Right lobe of liver (tissue), 4 donors: ENCODE data around the gene CPNE4.

Source experiments
- CTCF ChIP-seq, 4 donors: fragments of 200-600 bp in 3 of 4; fragments of 450-650 bp in 1 of 4; IDR thresholded peaks; one replicate each; pipeline versions ENCODE4 v1.5.1 to v1.8.0; 2016 to 2022; ENCODE audit warnings: antibody characterized with exemption in 4 of 4, mild to moderate bottlenecking in 2 of 4
- POLR2A ChIP-seq: fragments of 450-650 bp; IDR thresholded peaks from one replicate; pipeline ENCODE4 v1.6.1; 2017; ENCODE audit warnings: antibody characterized with exemption, mild to moderate bottlenecking
- donor health status: DM: no; HTN: no; CAD: no.
- donor health status: DM: no; HTN: no; CAD: no.
- donor health status: DM: no; HTN: yes; CAD: no.

- TF ChIP-seq POLR2A (no peak), CTCF (IDR thresholded peaks at IDR 0.05) (no peak)
Measured at GRCh38 chr3:131658771-131659170, 376.0 kb downstream of the CPNE4 start.
